Measurements from ENCODE around the gene MFSD1. TPM values are rescaled to one million over a fixed set of nuclear protein-coding genes. Genes with fewer than 3 reads are reported as not detected.

MFSD1 gene
- total and polyA plus RNA-seq, 2 of the 8 experiments (the other 6 are each of a cell fraction or from before 2014, with no cell fraction given): 9.3 to 11.5 TPM

- no peak overlapping the region for H3K4me2 ChIP-seq (ENCODE audit: insufficient read depth in 1 of 2, low read depth in 2 of 2, low read length in 2 of 2)
- POLR2A ChIA-PET (ENCODE audit: partially characterized antibody): no interaction called here
- TF ChIP-seq POLR2A (IDR thresholded peaks at IDR 0.05; ENCODE audit: control extremely low read depth in 1 of 2, low read depth in 2 of 2, low read length in 2 of 2) (no peak), POLR2AphosphoS5 (IDR thresholded peaks at IDR 0.05; ENCODE audit: low read depth, low read length) (no peak), PHF8 (conservative IDR thresholded peaks at IDR 0.05; ENCODE audit: low read depth, low read length) (no peak), POU5F1 (IDR thresholded peaks at IDR 0.05; ENCODE audit: low read depth, low read length) (no peak), BRCA1 (IDR thresholded peaks at IDR 0.05; ENCODE audit: low read depth, low read length) (no peak), HDAC2 (IDR thresholded peaks at IDR 0.05; ENCODE audit: borderline replicate concordance in 1 of 2, low read depth in 2 of 2, low read length in 2 of 2) (no peak), CEBPB (IDR thresholded peaks at IDR 0.05; ENCODE audit: low read depth, low read length) (no peak), EZH2 (IDR thresholded peaks at IDR 0.05; ENCODE audit: low read depth, low read length, severe bottlenecking) (no peak), SP2 (IDR thresholded peaks at IDR 0.05; ENCODE audit: low read length) (no peak), NANOG (IDR thresholded peaks at IDR 0.05; ENCODE audit: insufficient read depth, low read depth, low read length, poor library complexity, severe bottlenecking) (no peak), RXRA (IDR thresholded peaks at IDR 0.05; ENCODE audit: insufficient read depth, low read depth, low read length) (no peak), SIRT6 (IDR thresholded peaks at IDR 0.05; ENCODE audit: low read length) (no peak), ASH2L (IDR thresholded peaks at IDR 0.05; ENCODE audit: low read length) (no peak), SP1 (IDR thresholded peaks at IDR 0.05; ENCODE audit: low read depth, low read length) (no peak), CHD2 (IDR thresholded peaks at IDR 0.05; ENCODE audit: low read length) (no peak)
Observed at GRCh38 chr3:158830391-158830790, 28.5 kb downstream of the MFSD1 start.

More at GRCh38 chr3:158830391-158830790, 28.5 kb downstream of the MFSD1 start:
- Histone ChIP-seq H2AFZ (ENCODE audit: low read length) (no peak overlapping the region), H3K79me2 (ENCODE audit: control insufficient read depth in 1 of 2, insufficient read depth in 2 of 2, low read length in 2 of 2) (no peaks in the 10 kb centered on the region), H3K18ac (ENCODE audit: extremely low read depth, low read length) (no peak overlapping the region), H3K56ac (replicated peaks; ENCODE audit: insufficient read length, low read depth, low read length) (no peak overlapping the region), H2AK5ac (ENCODE audit: low read depth, low read length) (no peak overlapping the region), H4K20me1 (replicated peaks in 1 of 2; ENCODE audit: control insufficient read depth in 1 of 2, insufficient read depth in 2 of 2, low read length in 2 of 2) (no peaks in the 10 kb centered on the region), H2BK20ac (ENCODE audit: low read length) (no peak overlapping the region), H2BK120ac (replicated peaks; ENCODE audit: low read depth, low read length) (no peak overlapping the region), H4K8ac (ENCODE audit: extremely low read depth, insufficient read depth, low read length) (no peak overlapping the region), H3K14ac (ENCODE audit: insufficient read length) (no peak overlapping the region), H3K9ac (replicated peaks in 1 of 4; ENCODE audit: extremely low read depth in 1 of 4, low read depth in 3 of 4, low read length in 3 of 4) (no peak overlapping the region), H3K4me3 (ENCODE audit: extremely low read depth in 1 of 4, insufficient read depth in 2 of 4, low read depth in 3 of 4, low read length in 4 of 4) (no peak overlapping the region), H2BK15ac (ENCODE audit: low read length) (no peak overlapping the region), H3K9me3 (ENCODE audit: insufficient read depth in 2 of 2, low read depth in 1 of 2, low read length in 1 of 2) (no peaks in the 10 kb centered on the region), H3K23ac (ENCODE audit: insufficient read length) (no peak overlapping the region), H4K91ac (replicated peaks; ENCODE audit: insufficient read length, low read length) (no peak overlapping the region), H2BK12ac (ENCODE audit: low read depth, low read length) (no peak overlapping the region), H3K23me2 (ENCODE audit: low read depth, low read length) (no peaks in the 10 kb centered on the region), H3K27me3 (replicated peaks in 1 of 4; ENCODE audit: control insufficient read depth in 3 of 4, extremely low read depth in 1 of 4, insufficient read depth in 3 of 4, low read length in 3 of 4) (no peaks in the 10 kb centered on the region), H3K79me1 (ENCODE audit: low read depth, low read length) (no peaks in the 10 kb centered on the region), H3K4me1 (replicated peaks in 1 of 4; ENCODE audit: control insufficient read depth in 3 of 4, insufficient read depth in 4 of 4, low read length in 3 of 4) (no peaks in the 10 kb centered on the region), H3K4ac (replicated peaks; ENCODE audit: insufficient read length, low read depth, low read length) (no peak overlapping the region), H4K5ac (ENCODE audit: insufficient read length, low read depth, low read length) (no peak overlapping the region), H3K27ac (ENCODE audit: low read depth, low read length) (no peak overlapping the region), H2BK5ac (ENCODE audit: low read depth, low read length) (no peak overlapping the region), H3K36me3 (ENCODE audit: control insufficient read depth in 2 of 4, insufficient read depth in 4 of 4, low read length in 3 of 4) (no peaks in the 10 kb centered on the region)
- WGBS, 2 experiments (ENCODE audit: extremely low coverage in 1 of 2, insufficient coverage in 1 of 2, insufficient read length in 1 of 2, insufficient replicate concordance in 2 of 2, low coverage in 1 of 2, low lambda C conversion rate in 2 of 2, missing lambda C conversion rate in 1 of 2): 92% methylated on average over 4 of the region's 4 CpGs; no CpG with 5 or more reads in 1 of the 2 experiments
- CTCF ChIA-PET (ENCODE audit: partially characterized antibody): interaction anchor here (1.3 kb wide), 1 partner anchor 9 kb away, joined by 4 read pairs; no protein-coding TSS in a partner anchor
- FAIRE-seq (no peak), DNase-seq (ENCODE audit: low read depth in 1 of 2, low spot score in 2 of 2) (no peak)

Measured in H1 (cell line).